Neural cell (in vitro differentiated cells): ENCODE results near the gene U2SURP. TPM values are rescaled to one million over a fixed set of nuclear protein-coding genes. Genes with fewer than 3 reads are reported as not detected.
"Not testable (repeated sequence)": the region's sequence is repeated elsewhere in the genome, so short reads cannot be mapped to it uniquely, and the experiment has no call there.

ENCODE experiments used
- H2AFZ ChIP-seq: fragments of 200-600, 300-800 bp; sonication (generic), shearing (Covaris generic); 2 replicates; pipeline ENCODE4 v1.6.0; 2014; ENCODE audit warnings: low read depth, mild to moderate bottlenecking, antibody characterized with exemption, low read length, moderate library complexity
- H3F3A ChIP-seq: fragments of 200-600 bp; shearing (Covaris generic); 2 replicates; pipeline ENCODE4 v1.6.1; 2016; ENCODE audit warnings: mild to moderate bottlenecking, moderate library complexity, mixed read lengths, antibody characterized with exemption, low read length; ENCODE audit not compliant: insufficient read depth, poor library complexity, severe bottlenecking
- H3K27ac ChIP-seq: fragments of 200-600, 300-800 bp; sonication (generic), shearing (Covaris generic); 2 replicates; pipeline ENCODE4 v1.5.1; 2014; ENCODE audit warnings: mild to moderate bottlenecking, low read length, moderate library complexity
- H3K27me3 ChIP-seq: fragments of 300-800, 200-600 bp; sonication (generic), shearing (Covaris generic); 2 replicates; pipeline ENCODE4 v1.6.0; 2014; ENCODE audit warnings: mild to moderate bottlenecking, low read depth, low read length, moderate library complexity; ENCODE audit not compliant: insufficient read depth
- H3K36me3 ChIP-seq: fragments of 300-800, 200-600 bp; sonication (generic), shearing (Covaris generic); 2 replicates; pipeline ENCODE4 v1.5.1; 2014; ENCODE audit warnings: mild to moderate bottlenecking, antibody characterized with exemption, low read length, moderate library complexity; ENCODE audit not compliant: insufficient read depth
- H3K4me2 ChIP-seq: fragments of 300-800, 200-600 bp; sonication (generic), shearing (Covaris generic); 2 replicates; pipeline ENCODE4 v1.6.0; 2014; ENCODE audit warnings: mild to moderate bottlenecking, low read length
- H3K4me3 ChIP-seq: fragments of 300-800, 200-600 bp; sonication (generic), shearing (Covaris generic); 2 replicates; pipeline ENCODE4 v1.5.1; 2014; ENCODE audit warnings: mild to moderate bottlenecking, low read length, moderate library complexity
- H3K79me2 ChIP-seq: fragments of 200-600 bp; shearing (Covaris generic); replicated peaks from 2 replicates; pipeline ENCODE4 v1.6.0; 2014; ENCODE audit warnings: mild to moderate bottlenecking, low read length, moderate library complexity; ENCODE audit not compliant: insufficient read depth
- H3K9ac ChIP-seq: fragments of 300-800, 200-600 bp; sonication (generic), shearing (Covaris generic); 2 replicates; pipeline ENCODE4 v1.6.1; 2016; ENCODE audit warnings: mild to moderate bottlenecking, low read length, mixed read lengths
- H3K9me2 ChIP-seq: fragments of 200-600 bp; shearing (Covaris generic); 2 replicates; pipeline ENCODE4 v1.6.1; 2016; ENCODE audit warnings: mild to moderate bottlenecking, low read length, mixed read lengths; ENCODE audit not compliant: insufficient read depth
- H3K9me3 ChIP-seq: fragments of 200-600, 300-800 bp; sonication (generic), shearing (Covaris generic); 2 replicates; pipeline ENCODE4 v1.6.1; 2016; ENCODE audit warnings: mild to moderate bottlenecking, mixed run types, low read length, moderate library complexity, mixed read lengths
- H4K20me1 ChIP-seq: fragments of 200-600 bp; shearing (Covaris generic); 2 replicates; pipeline ENCODE4 v1.6.1; 2016; ENCODE audit warnings: mild to moderate bottlenecking, mixed run types; ENCODE audit not compliant: insufficient read depth
- EP300 ChIP-seq: fragments of 450-650 bp; conservative IDR thresholded peaks from 2 replicates; pipeline ENCODE4 v1.6.1; 2014; ENCODE audit warnings: antibody characterized with exemption, mild to moderate bottlenecking, moderate library complexity; ENCODE audit not compliant: poor library complexity, severe bottlenecking
- EZH2 ChIP-seq: fragments of 200-600, 300-800 bp; shearing (Covaris generic), sonication (generic); IDR thresholded peaks from 2 replicates; pipeline ENCODE4 v1.6.1; 2014; ENCODE audit warnings: antibody characterized with exemption, low read length, borderline replicate concordance, mild to moderate bottlenecking; ENCODE audit not compliant: insufficient read depth, poor library complexity, severe bottlenecking
- MXI1 ChIP-seq: fragments of 450-650 bp; conservative IDR thresholded peaks from 2 replicates; pipeline ENCODE4 v1.6.1; 2014; ENCODE audit warnings: antibody characterized with exemption, mild to moderate bottlenecking; ENCODE audit not compliant: poor library complexity, severe bottlenecking
- POLR2AphosphoS5 ChIP-seq: IDR thresholded peaks from 2 replicates; pipeline ENCODE4 v1.6.1; 2012
- RAD21 ChIP-seq: fragments of 450-650 bp; conservative IDR thresholded peaks from 2 replicates; pipeline ENCODE4 v1.6.1; 2014; ENCODE audit warnings: antibody characterized with exemption, mild to moderate bottlenecking, moderate library complexity
- SMC3 ChIP-seq: fragments of 450-650 bp; conservative IDR thresholded peaks from 2 replicates; pipeline ENCODE4 v1.6.1; 2014; ENCODE audit warnings: antibody characterized with exemption, mild to moderate bottlenecking, moderate library complexity; ENCODE audit not compliant: poor library complexity
- TAF1 ChIP-seq: IDR thresholded peaks from 2 replicates; pipeline ENCODE4 v1.6.1; 2012; ENCODE audit warnings: low read depth
- polyA plus RNA-seq: library from polyadenylated mRNA; depleted of rRNA; stranded (reverse); fragments of >200 nt; gene quantifications from 2 replicates; pipeline ENCODE4 v1.2.3, GENCODE V29; 2014
- TF ChIP-seq, protein P1 (sequence below): IDR thresholded peaks from 2 replicates; pipeline ENCODE4 v1.6.1; 2012; ENCODE audit warnings: borderline replicate concordance
- TF ChIP-seq, protein P2 (sequence below): fragments of 450-650 bp; IDR thresholded peaks from 2 replicates; pipeline ENCODE4 v1.5.1; 2014; ENCODE audit warnings: antibody characterized with exemption, mild to moderate bottlenecking, moderate library complexity; ENCODE audit not compliant: poor library complexity, severe bottlenecking

The U2SURP gene
- polyA plus RNA-seq, 1 donor from 2014 or later: 159 TPM

- Histone ChIP-seq H3K9me2 (no peaks in the 10 kb centered on the region), H3K27me3 (no peaks in the 10 kb centered on the region), H3F3A (no peaks in the 10 kb centered on the region), H3K27ac (no peak overlapping the region), H3K4me2 (no peak overlapping the region), H3K36me3 (peaks cover 13% of the 10 kb centered on the region), H3K79me2 (no peaks in the 10 kb centered on the region), H3K9ac (no peak overlapping the region), H2AFZ (no peak overlapping the region), H3K9me3 (no peaks in the 10 kb centered on the region), H3K4me3 (no peak overlapping the region), H4K20me1 (no peaks in the 10 kb centered on the region)
- TF ChIP-seq EZH2: no peak
- TF ChIP-seq, protein P1, sequence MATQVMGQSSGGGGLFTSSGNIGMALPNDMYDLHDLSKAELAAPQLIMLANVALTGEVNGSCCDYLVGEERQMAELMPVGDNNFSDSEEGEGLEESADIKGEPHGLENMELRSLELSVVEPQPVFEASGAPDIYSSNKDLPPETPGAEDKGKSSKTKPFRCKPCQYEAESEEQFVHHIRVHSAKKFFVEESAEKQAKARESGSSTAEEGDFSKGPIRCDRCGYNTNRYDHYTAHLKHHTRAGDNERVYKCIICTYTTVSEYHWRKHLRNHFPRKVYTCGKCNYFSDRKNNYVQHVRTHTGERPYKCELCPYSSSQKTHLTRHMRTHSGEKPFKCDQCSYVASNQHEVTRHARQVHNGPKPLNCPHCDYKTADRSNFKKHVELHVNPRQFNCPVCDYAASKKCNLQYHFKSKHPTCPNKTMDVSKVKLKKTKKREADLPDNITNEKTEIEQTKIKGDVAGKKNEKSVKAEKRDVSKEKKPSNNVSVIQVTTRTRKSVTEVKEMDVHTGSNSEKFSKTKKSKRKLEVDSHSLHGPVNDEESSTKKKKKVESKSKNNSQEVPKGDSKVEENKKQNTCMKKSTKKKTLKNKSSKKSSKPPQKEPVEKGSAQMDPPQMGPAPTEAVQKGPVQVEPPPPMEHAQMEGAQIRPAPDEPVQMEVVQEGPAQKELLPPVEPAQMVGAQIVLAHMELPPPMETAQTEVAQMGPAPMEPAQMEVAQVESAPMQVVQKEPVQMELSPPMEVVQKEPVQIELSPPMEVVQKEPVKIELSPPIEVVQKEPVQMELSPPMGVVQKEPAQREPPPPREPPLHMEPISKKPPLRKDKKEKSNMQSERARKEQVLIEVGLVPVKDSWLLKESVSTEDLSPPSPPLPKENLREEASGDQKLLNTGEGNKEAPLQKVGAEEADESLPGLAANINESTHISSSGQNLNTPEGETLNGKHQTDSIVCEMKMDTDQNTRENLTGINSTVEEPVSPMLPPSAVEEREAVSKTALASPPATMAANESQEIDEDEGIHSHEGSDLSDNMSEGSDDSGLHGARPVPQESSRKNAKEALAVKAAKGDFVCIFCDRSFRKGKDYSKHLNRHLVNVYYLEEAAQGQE: no peak
- TF ChIP-seq TAF1: no peak
- TF ChIP-seq EP300: no peak
- TF ChIP-seq, protein P2, sequence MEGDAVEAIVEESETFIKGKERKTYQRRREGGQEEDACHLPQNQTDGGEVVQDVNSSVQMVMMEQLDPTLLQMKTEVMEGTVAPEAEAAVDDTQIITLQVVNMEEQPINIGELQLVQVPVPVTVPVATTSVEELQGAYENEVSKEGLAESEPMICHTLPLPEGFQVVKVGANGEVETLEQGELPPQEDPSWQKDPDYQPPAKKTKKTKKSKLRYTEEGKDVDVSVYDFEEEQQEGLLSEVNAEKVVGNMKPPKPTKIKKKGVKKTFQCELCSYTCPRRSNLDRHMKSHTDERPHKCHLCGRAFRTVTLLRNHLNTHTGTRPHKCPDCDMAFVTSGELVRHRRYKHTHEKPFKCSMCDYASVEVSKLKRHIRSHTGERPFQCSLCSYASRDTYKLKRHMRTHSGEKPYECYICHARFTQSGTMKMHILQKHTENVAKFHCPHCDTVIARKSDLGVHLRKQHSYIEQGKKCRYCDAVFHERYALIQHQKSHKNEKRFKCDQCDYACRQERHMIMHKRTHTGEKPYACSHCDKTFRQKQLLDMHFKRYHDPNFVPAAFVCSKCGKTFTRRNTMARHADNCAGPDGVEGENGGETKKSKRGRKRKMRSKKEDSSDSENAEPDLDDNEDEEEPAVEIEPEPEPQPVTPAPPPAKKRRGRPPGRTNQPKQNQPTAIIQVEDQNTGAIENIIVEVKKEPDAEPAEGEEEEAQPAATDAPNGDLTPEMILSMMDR: no peak
- no peak for TF ChIP-seq POLR2AphosphoS5
- TF ChIP-seq MXI1: no peak
- no peak for TF ChIP-seq RAD21
- no peak for TF ChIP-seq SMC3
These were observed 40.5 kb downstream of the U2SURP start for GRCh38 chr3:143041903-143042302.

DNA sequence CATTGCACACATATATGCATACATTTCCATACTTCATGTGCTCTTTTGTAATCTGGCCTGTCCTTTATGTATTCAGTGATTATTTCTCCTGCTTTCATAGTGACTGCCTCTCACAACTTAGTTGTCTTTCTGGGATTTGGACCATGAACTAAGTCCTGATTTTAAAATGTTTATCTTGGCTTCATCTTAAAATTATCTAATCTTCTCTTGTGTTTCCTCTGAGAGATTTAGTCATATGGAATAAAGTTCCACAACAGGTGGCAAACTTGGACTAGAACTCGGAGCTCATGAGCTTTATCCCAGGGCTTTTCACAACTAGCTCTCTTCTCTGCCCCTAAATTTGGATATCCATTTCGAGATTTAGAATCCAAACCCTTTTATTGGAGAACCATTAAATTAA lies 44.3 kb downstream of the U2SURP start:
- no peaks in the 10 kb centered on the region for H4K20me1 ChIP-seq
- no peaks in the 10 kb centered on the region for H3K9me3 ChIP-seq
- H3F3A ChIP-seq: no peaks in the 10 kb centered on the region
- no peaks in the 10 kb centered on the region for H3K9me2 ChIP-seq
- no peak overlapping the region for H3K27ac ChIP-seq
- no peaks in the 10 kb centered on the region for H3K79me2 ChIP-seq
- H3K9ac ChIP-seq: no peak overlapping the region
- H3K4me3 ChIP-seq: no peak overlapping the region
- TF ChIP-seq EZH2 (no peak), SMC3 (no peak), EP300 (no peak), POLR2AphosphoS5 (no peak)
- TF ChIP-seq, protein P2: no peak
- TF ChIP-seq, protein P1: no peak
- H3K4me2 ChIP-seq: no peak overlapping the region
- peaks cover 6% of the 10 kb centered on the region for H3K36me3 ChIP-seq
- H3K27me3 ChIP-seq: no peaks in the 10 kb centered on the region
- no peak overlapping the region for H2AFZ ChIP-seq

GRCh38 chr3:143046075-143046474 lies 44.7 kb downstream of the U2SURP start:
- not testable (repeated sequence) for H3K4me2 ChIP-seq, H3K9me2 ChIP-seq, H3K9me3 ChIP-seq, H4K20me1 ChIP-seq, H3K36me3 ChIP-seq, H3K9ac ChIP-seq, H3K27me3 ChIP-seq, H2AFZ ChIP-seq, H3K4me3 ChIP-seq, H3K79me2 ChIP-seq, H3F3A ChIP-seq, H3K27ac ChIP-seq
